GM19193 (cell line): ENCODE measurements around the gene HCN2.

Experiments used
- POLR2A ChIP-seq: IDR thresholded peaks from 4 replicates; pipeline ENCODE4 v1.6.1; 2011; ENCODE audit not compliant: insufficient read depth, insufficient read length; ENCODE audit errors: extremely low read depth

The HCN2 gene

GRCh38 chr19:589693-590395 lies at the start of gene HCN2:
TSS of gene HCN2 (plus strand) at chr19:589881. CDS start at chr19:589946, 65 bp downstream.
- no peak for TF ChIP-seq POLR2A

GRCh38 chr19:540867-541637 lies 48.6 kb upstream of the HCN2 start:
- TF ChIP-seq POLR2A = no peak

- no peak for TF ChIP-seq POLR2A
Observed at GRCh38 chr19:541699-542098, 48.0 kb upstream of the HCN2 start.

- no peak for TF ChIP-seq POLR2A
Observed at GRCh38 chr19:542173-542866, 47.4 kb upstream of the HCN2 start.

- TF ChIP-seq POLR2A = no peak
Observed at GRCh38 chr19:543910-544608, 45.6 kb upstream of the HCN2 start, which contains the start of gene GZMM. TSS of gene GZMM (plus strand) at chr19:544053. CDS start at chr19:544072, 19 bp downstream.

- no peak for TF ChIP-seq POLR2A
Observed at GRCh38 chr19:547117-547516, 42.6 kb upstream of the HCN2 start.

GRCh38 chr19:547836-548720 lies 41.6 kb upstream of the HCN2 start:
- TF ChIP-seq POLR2A = no peak

GRCh38 chr19:548886-549830 lies 40.5 kb upstream of the HCN2 start:
- TF ChIP-seq POLR2A = no peak

GRCh38 chr19:554817-555216 lies 34.9 kb upstream of the HCN2 start:
- TF ChIP-seq POLR2A = no peak

- TF ChIP-seq POLR2A = no peak
Observed at GRCh38 chr19:555474-555808, 34.2 kb upstream of the HCN2 start.

GRCh38 chr19:556611-557382 lies 32.9 kb upstream of the HCN2 start:
- no peak for TF ChIP-seq POLR2A

- no peak for TF ChIP-seq POLR2A
Observed at GRCh38 chr19:558770-559439, 30.8 kb upstream of the HCN2 start.

- TF ChIP-seq POLR2A = no peak
Observed at GRCh38 chr19:560121-560520, 29.6 kb upstream of the HCN2 start.
